HG02623 (cell line): ENCODE data around the gene NOX4.
"Not testable (repeated sequence)": the region's sequence is repeated elsewhere in the genome, so short reads cannot be mapped to it uniquely, and the experiment has no call there.

ENCODE experiments used
- ATAC-seq: cut with Tn5 transposase; IDR thresholded peaks from one replicate; pipeline ENCODE4 v1.9.1; 2021; ENCODE audit warnings: moderate library complexity; ENCODE audit not compliant: unreplicated experiment

NOX4 gene

GRCh38 chr11:89387501-89387900 is 103.7 kb downstream of the NOX4 start:
- ATAC-seq: not testable (repeated sequence)

GRCh38 chr11:89382986-89383385 is 108.2 kb downstream of the NOX4 start:
- ATAC-seq: not testable (repeated sequence)

GRCh38 chr11:89381094-89381493 is 110.1 kb downstream of the NOX4 start:
- no peak for ATAC-seq

GRCh38 chr11:89379976-89380771 is 111.0 kb downstream of the NOX4 start:
- ATAC-seq: not testable (repeated sequence)

GRCh38 chr11:89378986-89379385 is 112.2 kb downstream of the NOX4 start:
- not testable (repeated sequence) for ATAC-seq

GRCh38 chr11:89369356-89369755 is 121.8 kb downstream of the NOX4 start:
- not testable (repeated sequence) for ATAC-seq

GRCh38 chr11:89364856-89365255 is 126.3 kb downstream of the NOX4 start:
- not testable (repeated sequence) for ATAC-seq

GRCh38 chr11:89361734-89362133 is 129.4 kb downstream of the NOX4 start:
- ATAC-seq: no peak

GRCh38 chr11:89359208-89359607 is 132.0 kb downstream of the NOX4 start:
- ATAC-seq: not testable (repeated sequence)

- no peak for ATAC-seq
Observed at GRCh38 chr11:89358761-89359160, 132.4 kb downstream of the NOX4 start.

- ATAC-seq: no peak
Observed at GRCh38 chr11:89355646-89356045, 135.5 kb downstream of the NOX4 start.

GRCh38 chr11:89354513-89354912 is 136.7 kb downstream of the NOX4 start:
- not testable (repeated sequence) for ATAC-seq

- no peak for ATAC-seq
Observed at GRCh38 chr11:89347071-89347470, 144.1 kb downstream of the NOX4 start.

- ATAC-seq: no peak
Observed at GRCh38 chr11:89346601-89347000, 144.6 kb downstream of the NOX4 start.

GRCh38 chr11:89342880-89343572 is 148.1 kb downstream of the NOX4 start:
- not testable (repeated sequence) for ATAC-seq

GRCh38 chr11:89340450-89340849 is 150.7 kb downstream of the NOX4 start:
- ATAC-seq: not testable (repeated sequence)

- not testable (repeated sequence) for ATAC-seq
Observed at GRCh38 chr11:89338073-89338472, 153.1 kb downstream of the NOX4 start.

- ATAC-seq: not testable (repeated sequence)
Observed at GRCh38 chr11:89337100-89337650, 154.0 kb downstream of the NOX4 start.

GRCh38 chr11:89333704-89334103 is 157.5 kb downstream of the NOX4 start:
- ATAC-seq: not testable (repeated sequence)

GRCh38 chr11:89331940-89332339 is 159.2 kb downstream of the NOX4 start:
- ATAC-seq: not testable (repeated sequence)

- ATAC-seq: no peak
Observed at GRCh38 chr11:89327885-89328284, 163.3 kb downstream of the NOX4 start.

GRCh38 chr11:89321401-89321800 is 169.8 kb downstream of the NOX4 start:
- ATAC-seq: no peak
